Measurements from ENCODE around the gene TBC1D22A. TPM values are rescaled to one million over a fixed set of nuclear protein-coding genes. Genes with fewer than 3 reads are reported as not detected.

TBC1D22A gene
- total and polyA plus RNA-seq, 2 experiments from 2014 or later, result 9.6 to 13.3 TPM

GRCh38 chr22:46835693-46836092 lies 73.2 kb downstream of the TBC1D22A start (continued):
- TF ChIP-seq ETS1 (IDR thresholded peaks at IDR 0.05) (no peak), ZNF462 (CRISPR knock-in tag; IDR thresholded peaks at IDR 0.05) (no peak), EZH2phosphoT487 (IDR thresholded peaks at IDR 0.05; ENCODE audit: unreplicated experiment) (no peak)

GRCh38 chr22:46841522-46841921 lies 79.1 kb downstream of the TBC1D22A start:
- Mint-ChIP-seq H3K4me1 (peaks cover 10% of the 10 kb centered on the region; the same call in 2 of the 3 replicates), H3K36me3 (ENCODE audit: low read depth) (peaks cover 2% of the 10 kb centered on the region), H3K4me3 (no peak overlapping the region), H3K27me3 (ENCODE audit: insufficient read depth, low read depth, poor library complexity) (no peaks in the 10 kb centered on the region), H3K9me3 (no peaks in the 10 kb centered on the region), H3K27ac (no peak overlapping the region)
- Histone ChIP-seq H3K4me3 (no peak overlapping the region), H3K79me2 (replicated peaks; ENCODE audit: insufficient read depth) (no peaks in the 10 kb centered on the region), H2AFZ (no peak overlapping the region), H3K9me2 (ENCODE audit: insufficient read depth) (no peaks in the 10 kb centered on the region), H3K27ac (ENCODE audit: low read depth) (no peak overlapping the region), H3K27me3 (ENCODE audit: insufficient read depth) (no peaks in the 10 kb centered on the region), H3K4me2 (no peak overlapping the region), H3K4me1 (ENCODE audit: insufficient read depth) (no peaks in the 10 kb centered on the region), H3F3A (replicated peaks; ENCODE audit: low read depth) (no peaks in the 10 kb centered on the region), H3K36me3 (ENCODE audit: insufficient read depth) (no peaks in the 10 kb centered on the region), H4K20me1 (replicated peaks; ENCODE audit: insufficient read depth) (no peaks in the 10 kb centered on the region)
- ATAC-seq (no peak), DNase-seq (ENCODE audit: low spot score) (no peak)
- TF ChIP-seq NANOG (IDR thresholded peaks at IDR 0.05; ENCODE audit: borderline replicate concordance) (no peak), ZNF114 (CRISPR knock-in tag; IDR thresholded peaks at IDR 0.05) (no peak), STAT1 (IDR thresholded peaks at IDR 0.05; ENCODE audit: unreplicated experiment) (no peak), CREB1 (CRISPR knock-in tag; IDR thresholded peaks at IDR 0.05; ENCODE audit: low read depth) (no peak), ZNF462 (CRISPR knock-in tag; IDR thresholded peaks at IDR 0.05) (no peak)
